Hindlimb muscle (tissue), 1 donor: ENCODE results near the gene MANSC1. TPM values are rescaled to one million over a fixed set of nuclear protein-coding genes. Genes with fewer than 3 reads are reported as not detected.
"Not testable (repeated sequence)": the region's sequence is repeated elsewhere in the genome, so short reads cannot be mapped to it uniquely, and the experiment has no call there.

ENCODE experiments used
- DNase-seq: peaks from one replicate; pipeline ENCODE4 v3.0.0-alpha.2; 2013
- polyA plus RNA-seq: library from polyadenylated mRNA; unstranded; fragments of 120-200 nt; gene quantifications from one replicate; pipeline ENCODE4 v1.2.1, GENCODE V29; 2013; ENCODE audit not compliant: insufficient read length

MANSC1 gene
- polyA plus RNA-seq, 1 donor, result 10.3 TPM

GRCh38 chr12:12323118-12323517 lies 26.9 kb downstream of the MANSC1 start:
- DNase-seq, result no peak

- peak; percentile 35 for DNase-seq
Measured at GRCh38 chr12:12319451-12320183, 30.4 kb downstream of the MANSC1 start.

GRCh38 chr12:12315838-12316237 lies 34.2 kb downstream of the MANSC1 start:
- no peak for DNase-seq

GRCh38 chr12:12310695-12311094 lies 39.3 kb downstream of the MANSC1 start:
- not testable (repeated sequence) for DNase-seq

- no peak for DNase-seq
Measured at GRCh38 chr12:12305568-12306300, 44.3 kb downstream of the MANSC1 start.

GRCh38 chr12:12302976-12303375 lies 47.1 kb downstream of the MANSC1 start:
- DNase-seq, result no peak

GRCh38 chr12:12301122-12301521 lies 48.9 kb downstream of the MANSC1 start:
- DNase-seq, result no peak

GRCh38 chr12:12297201-12297830 lies 52.7 kb downstream of the MANSC1 start:
- no peak for DNase-seq

GRCh38 chr12:12294215-12295005 lies 55.6 kb downstream of the MANSC1 start:
- no peak for DNase-seq

- no peak for DNase-seq
Measured at GRCh38 chr12:12290206-12290605, 59.8 kb downstream of the MANSC1 start.

GRCh38 chr12:12286441-12286840 lies 63.6 kb downstream of the MANSC1 start:
- no peak for DNase-seq

GRCh38 chr12:12282761-12283425 lies 67.1 kb downstream of the MANSC1 start:
- DNase-seq, result no peak

- no peak for DNase-seq
Measured at GRCh38 chr12:12282202-12282601, 67.8 kb downstream of the MANSC1 start.

GRCh38 chr12:12281134-12281533 lies 68.9 kb downstream of the MANSC1 start:
- no peak for DNase-seq

GRCh38 chr12:12278899-12279298 lies 71.1 kb downstream of the MANSC1 start:
- DNase-seq, result no peak

Other genes with a start within 250 kb of the MANSC1 start
- 34.3 TPM for gene LRP6, start 83.2 kb downstream of the MANSC1 start, polyA plus RNA-seq
- gene BORCS5, start 6.8 kb upstream of the MANSC1 start, polyA plus RNA-seq, result 8.4 TPM
- gene DUSP16, start 212.6 kb upstream of the MANSC1 start, polyA plus RNA-seq, result 33.2 TPM